CD4-positive, CD25-positive, alpha-beta regulatory T cell (primary cell): ENCODE data around the gene GPATCH1. TPM values are rescaled to one million over a fixed set of nuclear protein-coding genes. Genes with fewer than 3 reads are reported as not detected.
A peak's percentile ranks its signal among the peaks of the same experiment; 100 is the strongest.
"Not testable (repeated sequence)": the region's sequence is repeated elsewhere in the genome, so short reads cannot be mapped to it uniquely, and the experiment has no call there.

Experiments used
- ATAC-seq, 2 donors: fragments of 150-1000 bp; cut with Tn5 transposase; one replicate each; pipeline ENCODE4 v1.10.0; 2021; ENCODE audit warnings: low read depth in 2 of 2, moderate number of reproducible peaks in 2 of 2, moderate library complexity in 1 of 2
- DNase-seq, 3 donors: peaks; one replicate each; pipeline versions ENCODE4 v3.0.0 to v3.0.0-alpha.2; 2012 to 2022; ENCODE audit warnings: mixed read lengths in 1 of 3
- H3K27ac ChIP-seq: one replicate; pipeline ENCODE4 v1.7.0; 2013; ENCODE audit warnings: mild to moderate bottlenecking, low read length; ENCODE audit not compliant: insufficient read depth, poor library complexity, severe bottlenecking
- H3K27me3 ChIP-seq: one replicate; pipeline ENCODE4 v1.7.0; 2013; ENCODE audit warnings: low read length; ENCODE audit not compliant: control insufficient read depth, insufficient read depth
- H3K36me3 ChIP-seq: one replicate; pipeline ENCODE4 v1.7.0; 2013; ENCODE audit warnings: mild to moderate bottlenecking, low read length, moderate library complexity; ENCODE audit not compliant: control insufficient read depth, insufficient read depth
- H3K4me1 ChIP-seq: 2 replicates; pipeline ENCODE4 v1.7.0; 2013; ENCODE audit warnings: mild to moderate bottlenecking, low read length; ENCODE audit not compliant: insufficient read depth, control insufficient read depth, poor library complexity, severe bottlenecking
- H3K4me3 ChIP-seq: one replicate; pipeline ENCODE4 v1.7.0; 2013; ENCODE audit warnings: low read depth, mild to moderate bottlenecking, low read length, moderate library complexity
- H3K9me3 ChIP-seq, 2 experiments: 1 replicate in 1 of 2; 2 replicates in 1 of 2; pipeline ENCODE4 v1.7.0; 2013; ENCODE audit warnings: low read length in 2 of 2, mild to moderate bottlenecking in 1 of 2, moderate library complexity in 1 of 2; ENCODE audit not compliant: control insufficient read depth in 2 of 2
- H3K27ac Mint-ChIP-seq, 3 donors: one replicate each; pipeline ENCODE4 v1.8.0; 2020 to 2022; ENCODE audit warnings: mild to moderate bottlenecking in 3 of 3, mixed read lengths in 3 of 3, moderate library complexity in 2 of 3
- H3K27me3 Mint-ChIP-seq: one replicate; pipeline ENCODE4 v1.8.0; 2022; ENCODE audit warnings: mild to moderate bottlenecking, mixed read lengths
- H3K36me3 Mint-ChIP-seq: one replicate; pipeline ENCODE4 v1.8.0; 2020; ENCODE audit warnings: mixed read lengths
- H3K4me1 Mint-ChIP-seq, 4 donors: one replicate each; pipeline ENCODE4 v1.8.0; 2020 to 2022; ENCODE audit warnings: mixed read lengths in 4 of 4, mild to moderate bottlenecking in 1 of 4
- H3K4me3 Mint-ChIP-seq, 4 donors: one replicate each; pipeline ENCODE4 v1.8.0; 2020 to 2022; ENCODE audit warnings: mild to moderate bottlenecking in 4 of 4, mixed read lengths in 4 of 4, moderate library complexity in 3 of 4
- H3K9me3 Mint-ChIP-seq, 7 donors: one replicate each; pipeline ENCODE4 v1.8.0; 2020 to 2022; ENCODE audit warnings: mixed read lengths in 7 of 7, mild to moderate bottlenecking in 3 of 7, moderate library complexity in 2 of 7
- polyA plus RNA-seq, 4 donors: library from polyadenylated mRNA; unstranded; fragments of 300-500 nt; fragmentation: Illumina TruSeq; gene quantifications; one replicate each; pipeline ENCODE4 v1.2.3, GENCODE V29; 2021
- total RNA-seq: library from RNA; stranded (reverse); gene quantifications from one replicate; pipeline ENCODE4 v1.2.3, GENCODE V29; 2022

Gene GPATCH1
- total and polyA plus RNA-seq, 5 donors from 2014 or later, result 3.9 to 9.6 (median 5.0) TPM

DNA sequence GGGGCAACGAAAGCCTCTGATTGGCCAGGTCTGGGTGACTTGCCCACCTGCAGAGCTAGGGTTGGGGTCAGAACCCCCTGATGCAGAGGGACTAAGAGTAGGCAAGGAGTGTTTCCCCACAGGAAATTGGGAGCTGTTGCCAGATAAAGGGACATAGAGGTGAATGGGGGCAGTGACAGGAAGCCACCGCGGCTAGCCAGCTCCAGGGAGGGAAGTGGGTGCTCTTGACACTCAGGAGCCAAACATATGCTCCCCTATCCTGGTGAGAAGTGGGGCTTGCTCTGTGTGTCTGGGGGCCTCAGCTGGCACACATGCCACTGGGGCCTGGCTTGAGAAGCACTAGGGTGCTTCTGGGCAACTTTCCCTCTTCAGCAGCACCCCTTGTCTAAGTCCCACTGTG, 76.9 kb downstream of the GPATCH1 start:
- Mint-ChIP-seq H3K36me3 (no peaks in the 10 kb centered on the region), H3K9me3 (no peaks in the 10 kb centered on the region), H3K27me3 (no peaks in the 10 kb centered on the region), H3K4me1 (peaks cover 6 to 32% (median 18%) of the 10 kb centered on the region in 4 donors), H3K4me3 (peak overlapping the region in 1 of 4 donors; percentile 47), H3K27ac (peak overlapping the region; percentile 32 to 56 (median 50))
- no peaks in the 10 kb centered on the region for H3K36me3 ChIP-seq
- no peak for ATAC-seq
- H3K27me3 ChIP-seq, result no peaks in the 10 kb centered on the region
- H3K4me3 ChIP-seq, result no peak overlapping the region
- peaks cover 22% of the 10 kb centered on the region for H3K4me1 ChIP-seq
- no peak for DNase-seq
- H3K27ac ChIP-seq, result no peak overlapping the region
- H3K9me3 ChIP-seq, result no peaks in the 10 kb centered on the region

GRCh38 chr19:33158365-33158764, 77.4 kb downstream of the GPATCH1 start:
- H3K4me3 ChIP-seq, result no peak overlapping the region
- H3K27me3 ChIP-seq, result no peaks in the 10 kb centered on the region
- H3K36me3 ChIP-seq, result no peaks in the 10 kb centered on the region
- H3K27ac Mint-ChIP-seq, result peak overlapping the region in 1 of 3 donors; percentile 56
- H3K4me1 Mint-ChIP-seq, result peaks cover 6 to 32% (median 18%) of the 10 kb centered on the region in 4 donors
- H3K36me3 Mint-ChIP-seq, result no peaks in the 10 kb centered on the region
- H3K27ac ChIP-seq, result no peak overlapping the region
- DNase-seq, result no peak
- H3K9me3 ChIP-seq, result no peaks in the 10 kb centered on the region
- no peak for ATAC-seq
- no peaks in the 10 kb centered on the region for H3K9me3 Mint-ChIP-seq
- peaks cover 22% of the 10 kb centered on the region for H3K4me1 ChIP-seq
- no peaks in the 10 kb centered on the region for H3K27me3 Mint-ChIP-seq
- H3K4me3 Mint-ChIP-seq, result no peak overlapping the region

- no peaks in the 10 kb centered on the region for H3K9me3 Mint-ChIP-seq
- no peak overlapping the region for H3K4me3 Mint-ChIP-seq
- Histone ChIP-seq H3K4me1 (peaks cover 22% of the 10 kb centered on the region), H3K4me3 (no peak overlapping the region), H3K36me3 (no peaks in the 10 kb centered on the region), H3K9me3 (no peaks in the 10 kb centered on the region), H3K27me3 (no peaks in the 10 kb centered on the region), H3K27ac (no peak overlapping the region)
- ATAC-seq (no peak), DNase-seq (no peak)
- peaks cover 3% of the 10 kb centered on the region for H3K36me3 Mint-ChIP-seq
- no peaks in the 10 kb centered on the region for H3K27me3 Mint-ChIP-seq
- H3K27ac Mint-ChIP-seq, result peak overlapping the region in 1 of 3 donors; percentile 87
- H3K4me1 Mint-ChIP-seq, result peaks cover 6 to 32% (median 18%) of the 10 kb centered on the region in 4 donors
Observed at GRCh38 chr19:33159149-33159548, 78.2 kb downstream of the GPATCH1 start.

GRCh38 chr19:33159893-33160292, 78.9 kb downstream of the GPATCH1 start:
- H3K27me3 Mint-ChIP-seq, result no peaks in the 10 kb centered on the region
- no peaks in the 10 kb centered on the region for H3K36me3 ChIP-seq
- ATAC-seq, result no peak
- H3K4me3 ChIP-seq, result peak overlapping the region; percentile 60
- no peak overlapping the region for H3K27ac ChIP-seq
- H3K27me3 ChIP-seq, result no peaks in the 10 kb centered on the region
- peak overlapping the region in 1 of 4 donors; percentile 42 for H3K4me3 Mint-ChIP-seq
- peaks cover 22% of the 10 kb centered on the region for H3K4me1 ChIP-seq
- peaks cover 6 to 32% (median 18%) of the 10 kb centered on the region in 4 donors for H3K4me1 Mint-ChIP-seq
- H3K9me3 ChIP-seq, result no peaks in the 10 kb centered on the region
- no peaks in the 10 kb centered on the region for H3K9me3 Mint-ChIP-seq
- H3K36me3 Mint-ChIP-seq, result peaks cover 5% of the 10 kb centered on the region
- no peak for DNase-seq
- peak overlapping the region; percentile 65 to 96 (median 87) for H3K27ac Mint-ChIP-seq

DNA sequence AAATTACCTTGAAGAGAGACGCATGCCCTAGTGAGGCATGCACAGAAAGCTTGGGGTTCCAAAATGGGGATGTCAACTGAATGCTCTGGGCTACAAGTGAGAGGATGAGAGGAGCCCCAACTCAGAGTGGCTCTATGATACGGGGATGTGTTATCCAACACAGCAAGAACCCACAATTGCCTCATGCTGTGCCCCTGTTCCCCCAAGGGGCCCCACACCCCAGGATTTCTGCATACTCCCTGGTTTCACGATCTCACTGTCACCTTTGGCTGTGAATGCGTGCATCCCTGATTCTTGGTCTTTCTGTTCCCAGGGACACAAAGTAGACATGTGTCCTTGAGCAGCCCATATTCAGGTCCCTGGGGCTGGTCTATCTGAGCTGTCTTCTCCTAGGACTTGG, 80.2 kb downstream of the GPATCH1 start:
- Histone ChIP-seq H3K4me1 (peaks cover 22% of the 10 kb centered on the region), H3K36me3 (no peaks in the 10 kb centered on the region), H3K9me3 (no peaks in the 10 kb centered on the region), H3K27ac (no peak overlapping the region), H3K27me3 (no peaks in the 10 kb centered on the region), H3K4me3 (no peak overlapping the region)
- Mint-ChIP-seq H3K27me3 (no peaks in the 10 kb centered on the region), H3K36me3 (peaks cover 5% of the 10 kb centered on the region), H3K27ac (peak overlapping the region; percentile 65 to 87 (median 66)), H3K9me3 (no peaks in the 10 kb centered on the region), H3K4me1 (peaks cover 6 to 32% (median 18%) of the 10 kb centered on the region in 4 donors), H3K4me3 (no peak overlapping the region)
- DNase-seq (no peak), ATAC-seq (no peak)

- Histone ChIP-seq H3K36me3 (no peaks in the 10 kb centered on the region), H3K4me3 (no peak overlapping the region), H3K9me3 (peaks cover 0 to 4% of the 10 kb centered on the region in 2 experiments), H3K27ac (no peak overlapping the region), H3K4me1 (peaks cover 15% of the 10 kb centered on the region), H3K27me3 (no peaks in the 10 kb centered on the region)
- Mint-ChIP-seq H3K4me1 (peaks cover 9 to 24% (median 13%) of the 10 kb centered on the region in 4 donors), H3K4me3 (no peak overlapping the region), H3K27me3 (no peaks in the 10 kb centered on the region), H3K27ac (no peak overlapping the region), H3K9me3 (peaks cover 0 to 5% (median under 1%) of the 10 kb centered on the region in 7 donors), H3K36me3 (peaks cover 5% of the 10 kb centered on the region)
- no peak for ATAC-seq
- no peak for DNase-seq
Observed at GRCh38 chr19:33163481-33163880, 82.5 kb downstream of the GPATCH1 start.

DNA sequence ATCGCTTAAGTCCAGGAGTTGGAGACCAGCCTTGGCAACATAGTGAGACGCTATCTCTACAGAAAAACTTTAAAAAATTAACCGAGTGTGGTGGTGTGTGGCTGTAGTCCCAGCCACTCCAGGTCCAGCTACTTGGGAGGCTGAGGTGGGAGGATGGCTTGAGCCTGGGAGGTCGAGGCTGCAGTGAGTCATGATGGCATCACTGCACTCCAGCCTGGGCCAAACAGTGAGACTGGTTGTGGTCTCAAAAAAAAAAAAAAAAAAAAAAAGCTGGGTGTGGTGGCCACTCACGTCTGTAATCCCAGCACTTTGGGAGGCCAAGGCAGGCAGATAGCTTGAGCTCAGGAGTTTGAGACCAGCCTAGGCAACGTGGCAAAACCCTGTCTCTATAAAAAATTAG, 85.1 kb downstream of the GPATCH1 start:
- H3K9me3 ChIP-seq, DNase-seq, H3K4me1 ChIP-seq, ATAC-seq, H3K27ac ChIP-seq, H3K27me3 Mint-ChIP-seq, H3K9me3 Mint-ChIP-seq, H3K4me3 ChIP-seq, H3K27me3 ChIP-seq, H3K36me3 ChIP-seq, H3K4me3 Mint-ChIP-seq: not testable (repeated sequence)
- Mint-ChIP-seq H3K36me3 (peaks cover 10% of the 10 kb centered on the region), H3K4me1 (peaks cover 5 to 14% (median 10%) of the 10 kb centered on the region in 4 donors), H3K27ac (peak overlapping the region in 1 of 3 donors; percentile 48)

DNA sequence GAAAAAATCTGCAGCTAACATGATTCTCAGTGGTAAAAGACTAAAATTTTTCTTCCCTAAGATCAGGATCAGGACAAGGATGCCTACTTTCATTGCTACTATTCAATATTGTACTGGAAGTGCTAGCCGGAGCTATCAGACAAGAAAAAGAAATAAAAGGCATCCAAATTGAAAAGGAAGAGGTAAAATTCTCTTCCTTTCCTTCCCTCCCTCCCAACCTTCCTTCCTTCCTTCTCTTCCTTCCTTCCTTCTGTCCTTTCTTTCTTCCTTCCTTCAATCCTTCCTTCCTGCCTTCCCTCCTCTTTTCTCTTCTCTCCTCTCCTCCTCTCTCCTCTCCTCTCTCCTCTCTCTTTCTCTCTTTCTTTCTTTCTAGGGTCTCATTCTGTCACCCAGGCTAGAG, 86.5 kb downstream of the GPATCH1 start:
- no peak for DNase-seq
- Mint-ChIP-seq H3K27me3 (no peaks in the 10 kb centered on the region), H3K4me3 (no peak overlapping the region), H3K36me3 (peaks cover 12% of the 10 kb centered on the region), H3K4me1 (peaks cover 7 to 24% (median 16%) of the 10 kb centered on the region in 4 donors), H3K9me3 (peaks cover 0 to 5% (median 3%) of the 10 kb centered on the region in 7 donors), H3K27ac (no peak overlapping the region)
- no peaks in the 10 kb centered on the region for H3K27me3 ChIP-seq
- H3K4me3 ChIP-seq, result no peak overlapping the region
- no peaks in the 10 kb centered on the region for H3K36me3 ChIP-seq
- H3K9me3 ChIP-seq, result peaks cover 0 to 4% of the 10 kb centered on the region in 2 experiments
- no peak overlapping the region for H3K27ac ChIP-seq
- H3K4me1 ChIP-seq, result no peaks in the 10 kb centered on the region
- ATAC-seq, result no peak
